HFFc6 (cell line): Measurements from ENCODE around the gene VCL. TPM values are rescaled to one million over a fixed set of nuclear protein-coding genes. Genes with fewer than 3 reads are reported as not detected.

Experiments used
- DNase-seq: peaks from one replicate; pipeline ENCODE4 v3.0.0-alpha.2; 2018
- H3K27ac Mint-ChIP-seq: 2 replicates; pipeline ENCODE4 v1.8.0; 2020; ENCODE audit warnings: mild to moderate bottlenecking, mixed read lengths
- H3K27me3 Mint-ChIP-seq: 2 replicates; pipeline ENCODE4 v1.8.0; 2021; ENCODE audit warnings: mild to moderate bottlenecking, moderate library complexity, mixed read lengths; ENCODE audit not compliant: insufficient read depth
- H3K36me3 Mint-ChIP-seq: 2 replicates; pipeline ENCODE4 v1.8.0; 2021; ENCODE audit warnings: low read depth, mixed read lengths
- H3K4me1 Mint-ChIP-seq: 2 replicates; pipeline ENCODE4 v1.8.0; 2020; ENCODE audit warnings: low read depth, mixed read lengths
- H3K4me3 Mint-ChIP-seq: 2 replicates; pipeline ENCODE4 v1.8.0; 2020; ENCODE audit warnings: mild to moderate bottlenecking, moderate library complexity, mixed read lengths
- H3K9me3 Mint-ChIP-seq: 2 replicates; pipeline ENCODE4 v1.8.0; 2020; ENCODE audit warnings: mild to moderate bottlenecking, mixed read lengths
- total RNA-seq, 6 experiments: library from RNA; stranded (reverse); fragmentation: NEBNext Ultra II Directional; extraction: Animal tissue kit (Norgen Biotek cat#: 25700); gene quantifications; 2 replicates in 1 of 6; 3 replicates in 5 of 6; pipeline ENCODE4 v1.2.3, GENCODE V29; 2021
- TF ChIP-seq, protein P1 (sequence below): fragments of 200-600 bp; sonication (generic); IDR thresholded peaks from 2 replicates; pipeline ENCODE4 v1.5.0; 2021; ENCODE audit warnings: antibody characterized with exemption, mild to moderate bottlenecking

VCL gene
- total RNA-seq, 6 experiments from 2014 or later: 366 to 443 (median 406) TPM

DNA sequence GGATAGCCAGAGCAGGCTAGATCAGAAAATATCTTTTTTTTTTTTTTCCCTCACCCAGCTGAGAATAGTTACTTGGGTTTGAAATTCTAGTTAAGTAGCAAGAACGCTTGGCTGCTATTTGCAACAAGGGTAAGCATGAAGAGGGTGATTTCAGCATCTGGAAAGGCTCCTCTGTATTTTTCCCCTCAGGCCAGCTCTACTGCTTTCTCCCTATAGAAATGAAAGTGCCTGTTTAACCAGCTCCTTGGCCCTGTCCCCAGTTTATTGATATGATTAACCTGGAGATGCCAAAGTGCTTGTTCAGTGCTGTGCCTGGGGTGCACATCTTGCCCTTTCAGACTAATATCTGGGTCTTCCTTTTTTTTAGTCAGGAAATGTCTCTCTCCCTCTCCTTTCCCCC, 115.6 kb downstream of the VCL start:
- Mint-ChIP-seq H3K4me1 (peaks cover 62% of the 10 kb centered on the region), H3K4me3 (peak overlapping the region; percentile 60), H3K27me3 (peaks cover 27% of the 10 kb centered on the region), H3K36me3 (peaks cover 87% of the 10 kb centered on the region), H3K27ac (peak overlapping the region; percentile 73), H3K9me3 (no peaks in the 10 kb centered on the region; the same call in 1 of the 2 replicates)
- DNase-seq: peak; percentile 50
- TF ChIP-seq, protein P1, sequence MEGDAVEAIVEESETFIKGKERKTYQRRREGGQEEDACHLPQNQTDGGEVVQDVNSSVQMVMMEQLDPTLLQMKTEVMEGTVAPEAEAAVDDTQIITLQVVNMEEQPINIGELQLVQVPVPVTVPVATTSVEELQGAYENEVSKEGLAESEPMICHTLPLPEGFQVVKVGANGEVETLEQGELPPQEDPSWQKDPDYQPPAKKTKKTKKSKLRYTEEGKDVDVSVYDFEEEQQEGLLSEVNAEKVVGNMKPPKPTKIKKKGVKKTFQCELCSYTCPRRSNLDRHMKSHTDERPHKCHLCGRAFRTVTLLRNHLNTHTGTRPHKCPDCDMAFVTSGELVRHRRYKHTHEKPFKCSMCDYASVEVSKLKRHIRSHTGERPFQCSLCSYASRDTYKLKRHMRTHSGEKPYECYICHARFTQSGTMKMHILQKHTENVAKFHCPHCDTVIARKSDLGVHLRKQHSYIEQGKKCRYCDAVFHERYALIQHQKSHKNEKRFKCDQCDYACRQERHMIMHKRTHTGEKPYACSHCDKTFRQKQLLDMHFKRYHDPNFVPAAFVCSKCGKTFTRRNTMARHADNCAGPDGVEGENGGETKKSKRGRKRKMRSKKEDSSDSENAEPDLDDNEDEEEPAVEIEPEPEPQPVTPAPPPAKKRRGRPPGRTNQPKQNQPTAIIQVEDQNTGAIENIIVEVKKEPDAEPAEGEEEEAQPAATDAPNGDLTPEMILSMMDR: no peak

DNA sequence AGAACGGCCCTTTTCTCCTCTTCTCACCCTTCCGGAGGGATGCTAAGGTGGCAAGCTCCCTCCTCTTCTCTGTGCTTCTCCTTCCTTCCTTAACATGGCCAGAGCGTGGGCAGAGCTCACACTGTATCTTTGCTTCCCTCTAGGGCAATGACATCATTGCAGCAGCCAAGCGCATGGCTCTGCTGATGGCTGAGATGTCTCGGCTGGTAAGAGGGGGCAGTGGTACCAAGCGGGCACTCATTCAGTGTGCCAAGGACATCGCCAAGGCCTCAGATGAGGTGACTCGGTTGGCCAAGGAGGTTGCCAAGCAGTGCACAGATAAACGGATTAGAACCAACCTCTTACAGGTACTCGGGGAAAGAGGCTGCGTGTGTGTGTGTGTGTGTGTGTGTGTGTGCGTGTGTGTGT, 116.1 kb downstream of the VCL start:
- Mint-ChIP-seq H3K4me1 (peaks cover 67% of the 10 kb centered on the region), H3K36me3 (peaks cover 92% of the 10 kb centered on the region), H3K27me3 (peaks cover 22% of the 10 kb centered on the region), H3K9me3 (no peaks in the 10 kb centered on the region; the same call in 1 of the 2 replicates), H3K4me3 (peak overlapping the region; percentile 60), H3K27ac (peak overlapping the region; percentile 73)
- no peak for DNase-seq
- TF ChIP-seq, protein P1: no peak

DNA sequence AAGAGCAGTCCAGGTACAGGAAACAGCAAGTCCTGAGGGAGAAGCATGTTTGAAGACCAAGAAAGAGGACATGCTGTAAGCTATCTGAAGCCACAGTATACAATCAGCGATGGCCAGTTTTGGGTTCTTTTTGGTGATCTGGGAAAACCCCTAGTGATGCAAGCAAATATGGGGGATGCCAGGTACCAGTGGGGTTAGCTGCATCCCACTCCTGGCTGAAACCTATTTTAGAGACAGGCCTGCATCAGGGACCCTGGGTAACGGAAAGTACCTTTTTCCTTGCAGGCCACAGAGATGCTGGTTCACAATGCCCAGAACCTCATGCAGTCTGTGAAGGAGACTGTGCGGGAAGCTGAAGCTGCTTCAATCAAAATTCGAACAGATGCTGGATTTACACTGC, 119.8 kb downstream of the VCL start:
- peaks cover 86% of the 10 kb centered on the region for H3K36me3 Mint-ChIP-seq
- DNase-seq: no peak
- H3K27me3 Mint-ChIP-seq: peaks cover 13% of the 10 kb centered on the region
- TF ChIP-seq, protein P1: no peak
- no peaks in the 10 kb centered on the region; the same call in 1 of the 2 replicates for H3K9me3 Mint-ChIP-seq
- H3K27ac Mint-ChIP-seq: peak overlapping the region; percentile 88
- H3K4me1 Mint-ChIP-seq: peaks cover 50% of the 10 kb centered on the region
- no peak overlapping the region for H3K4me3 Mint-ChIP-seq

DNA sequence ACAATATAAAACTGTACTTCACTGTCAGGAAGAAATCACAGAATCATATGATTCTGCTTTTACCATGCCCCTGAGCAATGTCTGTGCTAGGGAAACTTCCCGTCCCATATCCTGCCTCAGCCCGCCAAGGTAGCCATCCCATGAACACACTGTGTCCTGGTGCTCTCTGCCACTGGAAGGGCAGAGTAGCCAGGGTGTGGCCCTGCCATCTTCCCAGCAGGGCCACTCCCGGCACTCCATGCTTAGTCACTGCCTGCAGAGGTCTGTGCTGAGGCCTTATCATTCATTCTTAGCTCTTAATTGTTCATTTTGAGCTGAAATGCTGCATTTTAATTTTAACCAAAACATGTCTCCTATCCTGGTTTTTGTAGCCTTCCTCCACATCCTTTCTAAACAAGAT, 120.9 kb downstream of the VCL start:
- TF ChIP-seq, protein P1: no peak
- peaks cover 41% of the 10 kb centered on the region for H3K4me1 Mint-ChIP-seq
- H3K27ac Mint-ChIP-seq: peak overlapping the region; percentile 88
- H3K4me3 Mint-ChIP-seq: no peak overlapping the region
- DNase-seq: peak; percentile 31
- H3K9me3 Mint-ChIP-seq: no peaks in the 10 kb centered on the region; the same call in 1 of the 2 replicates
- peaks cover 88% of the 10 kb centered on the region for H3K36me3 Mint-ChIP-seq
- peaks cover 13% of the 10 kb centered on the region for H3K27me3 Mint-ChIP-seq

DNA sequence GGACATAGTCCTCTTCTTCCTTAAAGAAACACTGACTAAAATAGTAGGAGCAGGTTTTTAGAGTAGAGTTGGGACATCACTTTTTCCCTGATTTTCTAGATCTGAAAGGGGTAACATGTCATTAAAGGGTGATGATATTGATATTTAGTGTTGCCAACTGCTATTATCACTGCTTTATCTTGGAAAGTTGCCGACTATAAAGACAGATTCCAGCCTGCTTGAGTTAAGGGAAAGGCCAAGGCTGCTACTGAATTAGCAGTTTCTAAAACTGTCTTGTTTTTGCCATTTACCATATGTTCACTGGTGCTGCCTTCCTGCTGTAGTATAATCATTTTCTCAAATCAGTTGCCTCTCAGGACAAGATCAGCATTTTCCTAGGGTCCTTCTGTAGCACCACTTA, 123.0 kb downstream of the VCL start:
- TF ChIP-seq, protein P1: no peak
- DNase-seq: no peak
- H3K4me3 Mint-ChIP-seq: no peak overlapping the region
- peak overlapping the region; percentile 47 for H3K27ac Mint-ChIP-seq
- H3K27me3 Mint-ChIP-seq: peaks cover 13% of the 10 kb centered on the region
- H3K4me1 Mint-ChIP-seq: peaks cover 40% of the 10 kb centered on the region
- H3K36me3 Mint-ChIP-seq: peaks cover 81% of the 10 kb centered on the region
- no peaks in the 10 kb centered on the region for H3K9me3 Mint-ChIP-seq

DNA sequence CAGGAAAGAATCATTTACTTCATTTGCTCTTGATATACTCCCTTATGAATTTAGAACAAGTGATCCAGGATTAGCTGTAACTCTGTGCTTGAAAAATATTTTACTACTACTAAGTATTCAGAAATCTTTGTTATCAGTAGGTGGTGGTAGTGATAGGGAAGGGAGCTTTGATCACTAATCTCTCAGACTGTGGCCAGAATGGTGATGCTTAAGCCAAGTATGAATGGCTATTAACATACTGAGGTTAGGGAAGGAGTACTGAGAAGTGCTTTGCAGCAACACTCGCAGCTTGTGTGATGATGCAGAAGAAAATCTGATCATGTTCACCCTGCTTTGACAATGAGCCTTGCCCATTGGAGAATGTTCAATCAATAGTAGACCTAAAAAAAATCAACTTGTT, 123.5 kb downstream of the VCL start:
- TF ChIP-seq, protein P1: no peak
- H3K4me3 Mint-ChIP-seq: no peak overlapping the region
- no peaks in the 10 kb centered on the region for H3K9me3 Mint-ChIP-seq
- H3K27ac Mint-ChIP-seq: peak overlapping the region; percentile 47
- no peak for DNase-seq
- peaks cover 81% of the 10 kb centered on the region for H3K36me3 Mint-ChIP-seq
- peaks cover 13% of the 10 kb centered on the region for H3K27me3 Mint-ChIP-seq
- H3K4me1 Mint-ChIP-seq: peaks cover 40% of the 10 kb centered on the region
